Retina (tissue), 1 donor: ENCODE data around the gene LPIN2.

Experiments used
- DNase-seq: peaks from one replicate; pipeline ENCODE4 v3.0.0-alpha.2; 2016

Gene LPIN2

DNA sequence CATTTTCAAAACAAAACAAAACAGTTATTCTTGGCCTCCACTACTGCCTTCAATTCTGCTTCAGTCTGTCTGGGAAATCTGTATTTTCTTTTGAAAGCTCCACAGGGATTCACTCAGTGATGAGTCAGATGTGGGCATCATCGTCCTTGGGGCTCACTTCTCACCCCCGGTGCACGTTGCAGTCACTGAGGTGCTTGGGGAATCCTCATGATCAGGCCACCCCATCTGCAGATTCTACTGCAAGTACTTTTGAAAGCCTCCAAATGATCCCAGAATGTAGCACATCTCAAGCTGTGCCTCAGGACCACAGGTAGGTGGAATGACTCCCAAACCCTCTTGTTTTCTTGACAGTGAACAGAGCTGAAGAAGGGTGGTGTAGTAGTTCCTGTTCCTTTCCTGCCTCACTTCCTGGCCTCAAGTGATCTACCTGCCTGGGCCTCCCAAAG is 34.3 kb downstream of the LPIN2 start:
- DNase-seq = no peak

DNA sequence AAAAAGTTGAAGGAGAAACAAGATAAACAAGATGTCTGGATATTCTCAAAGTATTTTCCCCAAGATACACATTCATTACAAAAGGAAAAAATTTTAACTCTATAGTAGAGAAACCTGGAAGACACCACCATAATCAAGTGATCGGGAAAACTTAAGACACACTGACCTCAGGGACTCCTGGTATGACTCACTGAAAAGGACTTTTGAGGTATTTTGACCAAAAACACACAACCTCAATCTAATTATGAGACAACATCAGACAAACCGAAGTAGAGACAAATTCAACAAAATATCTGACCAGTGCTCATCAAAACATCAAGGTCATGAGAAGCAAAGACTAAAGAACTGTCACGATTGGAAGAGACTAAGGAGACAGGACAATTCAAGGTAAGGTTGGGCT is 34.7 kb downstream of the LPIN2 start:
- no peak for DNase-seq

DNA sequence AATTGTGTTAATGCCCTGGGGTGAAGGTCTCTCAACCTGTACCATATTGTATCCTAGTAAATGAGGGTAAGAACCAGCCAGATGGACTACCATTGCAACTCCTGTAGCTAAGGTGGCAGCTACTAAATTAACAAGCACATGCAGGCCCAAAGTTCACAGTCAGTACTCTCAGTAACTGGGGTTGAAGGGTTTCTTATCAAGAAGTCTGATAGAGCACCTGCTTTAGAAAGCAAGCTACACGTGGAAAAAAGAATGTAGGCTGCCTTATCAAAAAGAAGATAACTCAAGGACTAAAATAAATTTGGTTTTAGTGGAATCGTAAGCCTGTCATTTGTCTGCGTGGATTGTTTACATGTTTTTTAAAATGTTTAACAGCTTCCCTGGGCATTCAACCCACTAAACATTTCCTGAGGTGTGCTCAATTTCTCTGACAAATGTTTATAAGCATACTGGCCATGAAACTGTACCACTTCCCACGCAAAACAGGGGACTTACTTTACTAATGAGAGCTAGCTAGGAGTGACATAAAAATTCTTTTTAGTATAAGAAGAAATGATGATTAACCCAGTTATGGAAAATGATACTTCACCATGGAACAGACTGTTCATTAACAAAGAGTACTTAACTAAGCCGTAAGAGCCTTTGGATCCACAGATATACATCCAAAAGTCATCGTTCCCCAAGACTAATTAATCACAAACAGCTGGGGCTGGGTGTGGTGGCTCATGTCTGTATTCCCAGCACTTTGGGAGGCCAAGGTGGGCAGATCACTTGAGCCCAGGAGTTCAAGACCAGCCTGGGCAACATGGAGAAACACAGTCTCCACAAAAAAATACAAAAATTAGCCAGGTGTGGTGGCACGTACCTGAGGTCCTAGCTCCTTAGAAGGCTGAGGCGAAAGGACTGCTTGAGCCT is 36.5 kb downstream of the LPIN2 start:
- DNase-seq = no peak

- DNase-seq = no peak
Observed at GRCh38 chr18:2974731-2975130, 38.2 kb downstream of the LPIN2 start.

- DNase-seq = no peak
Observed at GRCh38 chr18:2971741-2972552, 41.0 kb downstream of the LPIN2 start.

DNA sequence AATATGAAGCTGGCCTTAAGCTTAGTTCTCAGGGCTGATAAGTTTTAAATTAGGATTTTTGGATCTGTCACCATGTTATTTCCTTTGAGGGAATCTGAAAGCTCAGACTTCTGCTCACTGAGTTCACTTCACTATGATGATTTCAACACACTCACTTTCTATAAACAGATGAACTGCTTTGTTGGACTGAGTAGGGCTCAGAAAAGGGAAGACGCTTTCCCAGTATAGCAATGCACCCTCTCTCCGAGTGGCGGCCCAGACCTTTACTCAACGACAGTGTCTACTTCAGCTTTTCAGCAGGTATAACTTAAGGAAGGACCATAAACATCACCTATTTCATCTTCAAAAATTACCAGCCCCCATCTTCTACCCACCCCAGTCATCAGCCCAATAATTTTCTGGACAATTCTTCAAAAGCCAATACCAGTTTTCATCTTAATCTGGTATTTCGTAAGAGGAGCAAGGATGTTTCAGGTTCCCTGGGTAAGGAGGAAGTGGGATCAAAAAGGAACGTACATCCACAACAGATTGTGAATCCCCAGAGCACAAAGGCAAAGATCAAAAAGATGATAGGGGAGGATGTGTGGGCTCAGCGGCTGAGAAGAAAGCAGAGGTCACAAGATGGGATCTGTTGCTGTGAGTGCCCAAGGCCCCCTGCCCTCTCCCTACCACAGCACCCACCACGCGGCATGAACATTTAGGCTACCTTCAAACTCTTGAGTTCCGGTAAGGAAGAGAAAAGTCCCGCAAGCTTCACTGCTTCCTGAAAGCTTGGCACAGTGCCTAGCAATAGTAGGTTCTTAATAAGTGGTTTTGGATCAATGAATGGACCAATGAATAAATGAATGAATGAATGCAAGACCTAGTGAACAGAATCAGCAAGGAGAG is 41.9 kb downstream of the LPIN2 start:
- no peak for DNase-seq

DNA sequence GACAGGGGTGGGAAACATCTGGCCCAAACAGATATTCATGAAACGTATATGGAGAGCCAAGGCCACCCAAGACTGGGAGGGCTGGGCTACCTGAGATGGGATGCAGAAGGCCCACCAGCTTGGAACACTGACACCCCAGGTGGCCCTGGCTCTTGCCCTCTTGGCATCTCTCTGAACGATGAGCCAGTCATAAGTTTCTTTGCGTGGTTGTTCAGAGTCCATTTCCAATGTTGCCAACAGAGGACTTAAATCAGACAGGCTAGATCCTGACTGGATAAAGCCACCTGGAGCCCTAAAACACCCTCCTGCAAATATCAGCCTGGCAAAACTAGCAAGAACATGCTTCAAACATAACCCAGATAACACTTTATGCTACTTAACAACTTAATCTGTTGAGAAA is 42.6 kb downstream of the LPIN2 start:
- DNase-seq = no peak

- DNase-seq = no peak
Observed at GRCh38 chr18:2969695-2970094, 43.2 kb downstream of the LPIN2 start.

- no peak for DNase-seq
Observed at GRCh38 chr18:2968606-2969005, 44.3 kb downstream of the LPIN2 start.

DNA sequence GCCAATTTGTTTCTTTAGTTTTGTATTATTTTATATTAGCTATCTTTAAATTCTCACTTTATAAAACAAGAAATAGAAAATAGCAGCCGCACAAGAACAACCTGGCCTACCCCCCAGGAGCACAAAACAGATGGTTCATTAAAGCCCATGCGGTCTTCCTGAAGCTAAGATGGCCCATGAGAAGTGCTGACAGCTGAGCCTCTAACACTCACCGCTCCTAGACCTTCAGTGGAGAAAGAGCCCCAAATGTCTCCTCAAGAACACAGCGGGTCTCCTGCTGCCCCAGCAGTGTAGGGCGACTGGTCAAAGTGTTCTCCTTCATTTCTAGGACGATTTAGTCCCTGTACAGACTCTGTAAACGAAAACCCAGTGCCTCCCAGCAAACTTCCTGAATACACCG is 45.1 kb downstream of the LPIN2 start:
- no peak for DNase-seq

- no peak for DNase-seq
Observed at GRCh38 chr18:2967357-2967756, 45.6 kb downstream of the LPIN2 start.

DNA sequence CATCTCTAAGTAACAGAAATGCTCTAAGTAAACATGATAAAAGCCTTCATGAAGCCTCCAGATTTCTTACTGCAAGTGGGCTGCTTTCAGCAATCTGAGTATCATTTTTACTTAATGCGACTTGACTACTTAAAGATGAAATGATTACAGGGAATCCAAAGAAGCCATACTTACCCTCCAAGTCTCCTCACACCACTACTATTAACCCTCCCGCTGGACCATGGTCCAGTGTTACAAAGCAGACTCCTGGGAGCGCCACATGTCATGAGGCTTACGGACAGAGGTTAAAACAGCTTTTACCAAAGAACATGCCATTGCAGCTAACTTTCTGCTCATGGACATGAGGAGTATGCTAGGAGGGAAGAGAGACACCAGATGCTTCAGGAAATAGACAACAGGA is 46.4 kb downstream of the LPIN2 start:
- no peak for DNase-seq

GRCh38 chr18:2965797-2966196 is 47.1 kb downstream of the LPIN2 start:
- no peak for DNase-seq

DNA sequence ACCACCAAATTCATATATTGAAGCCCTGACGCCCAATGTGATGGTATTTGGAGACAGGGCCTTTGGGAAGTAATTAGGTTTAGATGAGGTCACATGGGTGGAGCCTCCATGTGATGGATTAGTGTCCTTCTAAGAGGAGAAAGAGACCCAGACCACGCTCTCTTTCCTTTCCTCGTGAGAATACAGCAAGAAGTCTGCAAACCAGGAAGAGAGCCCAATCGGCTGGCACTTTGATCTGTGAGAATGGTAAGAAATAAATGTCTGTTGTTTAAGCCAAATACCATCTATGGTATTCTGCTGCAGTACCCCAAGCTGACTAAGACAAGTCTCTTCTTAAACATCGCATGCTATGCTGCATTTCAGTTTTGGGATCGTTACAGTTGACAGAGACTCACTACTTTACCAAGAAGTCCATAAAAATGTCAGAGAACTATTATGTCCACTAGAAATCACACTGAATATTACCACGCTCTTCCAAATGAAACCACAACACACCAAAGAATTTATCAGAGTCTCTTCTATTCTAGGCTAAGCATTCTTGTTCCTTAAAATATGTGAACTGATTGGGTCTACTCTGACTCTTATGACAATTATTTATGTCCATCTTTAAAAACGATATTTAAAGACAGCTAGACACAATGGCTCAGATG is 48.5 kb downstream of the LPIN2 start:
- DNase-seq = no peak
